ENCODE measurements around the gene ITSN1. TPM values are rescaled to one million over a fixed set of nuclear protein-coding genes. Genes with fewer than 3 reads are reported as not detected.
A peak's percentile ranks its signal among the peaks of the same experiment; 100 is the strongest.

ITSN1 gene
- total RNA-seq, 1 donor = 57.0 TPM

DNA sequence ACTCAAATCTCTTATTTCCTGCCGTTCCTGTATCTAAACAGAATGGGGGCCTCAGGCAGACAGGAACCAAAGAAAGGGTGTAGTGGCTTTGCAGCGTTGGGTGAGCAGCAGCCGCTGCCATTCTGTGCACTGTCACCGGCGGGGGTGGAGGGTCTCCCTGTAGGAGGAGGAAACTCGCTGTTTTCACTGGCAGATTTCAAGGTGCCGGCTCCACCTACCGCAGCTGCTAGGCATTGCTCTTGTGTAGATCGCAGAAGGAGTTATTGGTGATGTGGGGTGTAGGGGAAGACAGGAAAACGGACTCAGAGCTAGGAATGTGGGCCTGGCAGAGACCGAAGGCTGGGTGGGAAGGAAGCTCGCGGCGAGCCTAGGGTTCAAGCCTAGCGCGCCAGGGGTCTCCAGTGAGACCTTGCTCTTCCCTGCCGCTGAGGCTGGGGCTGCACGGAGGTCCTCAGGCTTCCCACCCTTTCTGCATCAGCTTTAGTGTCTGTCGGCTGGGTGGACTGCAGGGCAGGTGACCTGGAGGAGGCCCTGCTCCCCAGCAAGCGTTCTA lies 252.5 kb downstream of the ITSN1 start:
- TF ChIP-seq, protein P1, sequence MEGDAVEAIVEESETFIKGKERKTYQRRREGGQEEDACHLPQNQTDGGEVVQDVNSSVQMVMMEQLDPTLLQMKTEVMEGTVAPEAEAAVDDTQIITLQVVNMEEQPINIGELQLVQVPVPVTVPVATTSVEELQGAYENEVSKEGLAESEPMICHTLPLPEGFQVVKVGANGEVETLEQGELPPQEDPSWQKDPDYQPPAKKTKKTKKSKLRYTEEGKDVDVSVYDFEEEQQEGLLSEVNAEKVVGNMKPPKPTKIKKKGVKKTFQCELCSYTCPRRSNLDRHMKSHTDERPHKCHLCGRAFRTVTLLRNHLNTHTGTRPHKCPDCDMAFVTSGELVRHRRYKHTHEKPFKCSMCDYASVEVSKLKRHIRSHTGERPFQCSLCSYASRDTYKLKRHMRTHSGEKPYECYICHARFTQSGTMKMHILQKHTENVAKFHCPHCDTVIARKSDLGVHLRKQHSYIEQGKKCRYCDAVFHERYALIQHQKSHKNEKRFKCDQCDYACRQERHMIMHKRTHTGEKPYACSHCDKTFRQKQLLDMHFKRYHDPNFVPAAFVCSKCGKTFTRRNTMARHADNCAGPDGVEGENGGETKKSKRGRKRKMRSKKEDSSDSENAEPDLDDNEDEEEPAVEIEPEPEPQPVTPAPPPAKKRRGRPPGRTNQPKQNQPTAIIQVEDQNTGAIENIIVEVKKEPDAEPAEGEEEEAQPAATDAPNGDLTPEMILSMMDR (IDR thresholded peaks at IDR 0.05; ENCODE audit: insufficient read depth, low read depth, low read length) = peak; percentile 92
- H3K4me3 ChIP-seq (ENCODE audit: low read depth, low read length) = peak overlapping the region; percentile 42
- DNase-seq (ENCODE audit: low read depth) = peak; percentile 87

DNA sequence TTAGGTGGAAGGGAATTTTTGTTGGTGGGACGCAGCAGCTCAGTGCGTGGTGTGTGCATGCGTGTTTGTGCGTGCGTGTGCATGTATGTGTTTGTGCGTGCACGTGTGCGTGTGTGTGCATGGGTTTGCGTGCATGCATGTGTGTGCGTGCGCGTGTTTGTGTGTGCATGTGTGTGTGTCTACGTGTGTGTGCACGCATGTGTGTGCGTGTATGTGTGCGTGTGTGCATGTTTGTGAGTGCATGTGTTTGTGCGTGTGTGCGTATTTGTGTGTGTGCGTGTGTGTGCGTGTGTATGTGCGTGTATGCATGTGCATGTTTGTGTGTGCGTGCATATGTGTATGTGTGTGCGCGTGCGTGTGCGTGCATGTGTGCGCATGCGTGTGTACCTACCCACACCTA lies 253.1 kb downstream of the ITSN1 start:
- no peak overlapping the region for H3K4me3 ChIP-seq (ENCODE audit: low read depth, low read length)
- TF ChIP-seq, protein P1 (IDR thresholded peaks at IDR 0.05; ENCODE audit: insufficient read depth, low read depth, low read length) = no peak
- no peak for DNase-seq (ENCODE audit: low read depth)

DNA sequence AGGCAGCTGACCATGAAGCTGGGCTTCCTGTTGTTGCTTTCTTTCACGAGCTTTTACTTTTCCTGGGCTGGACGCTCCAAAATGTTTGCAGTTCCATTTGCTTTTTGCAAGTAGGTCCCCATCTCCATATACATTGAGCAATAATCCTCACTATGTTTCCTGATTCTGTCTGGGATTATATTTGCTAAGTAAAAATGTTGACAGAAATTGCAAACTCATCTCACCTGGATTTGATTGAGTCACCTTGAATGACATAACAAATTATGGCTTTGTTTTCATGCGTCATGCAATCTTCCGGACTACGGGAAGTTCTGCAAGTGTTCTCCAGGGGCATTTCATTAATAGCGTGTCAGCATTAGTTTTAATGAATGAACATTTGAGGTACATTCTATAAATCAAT lies 254.4 kb downstream of the ITSN1 start:
- TF ChIP-seq, protein P1 (IDR thresholded peaks at IDR 0.05; ENCODE audit: insufficient read depth, low read depth, low read length) = no peak
- no peak for DNase-seq (ENCODE audit: low read depth)
- no peak overlapping the region for H3K4me3 ChIP-seq (ENCODE audit: low read depth, low read length)

DNA sequence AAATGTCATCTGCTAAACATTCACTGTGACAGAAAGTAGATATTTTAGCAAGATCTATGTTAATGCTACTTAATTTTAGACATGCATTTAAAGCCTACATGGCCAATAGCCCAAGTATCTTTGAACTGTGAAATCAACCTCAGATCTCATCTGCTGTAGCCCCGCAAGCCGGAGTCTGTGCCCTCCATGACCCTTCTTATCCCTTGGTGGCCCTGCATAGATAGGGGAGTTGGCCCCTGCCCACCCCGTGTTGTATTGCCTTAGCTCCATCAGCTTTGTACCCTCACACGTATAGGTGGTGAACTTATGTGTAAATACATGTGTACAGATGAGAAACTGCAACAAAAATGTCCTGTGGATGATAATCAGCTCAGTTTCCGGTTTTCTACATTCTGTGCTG lies 254.8 kb downstream of the ITSN1 start:
- DNase-seq (ENCODE audit: low read depth) = no peak
- no peak overlapping the region for H3K4me3 ChIP-seq (ENCODE audit: low read depth, low read length)
- TF ChIP-seq, protein P1 (IDR thresholded peaks at IDR 0.05; ENCODE audit: insufficient read depth, low read depth, low read length) = no peak

DNA sequence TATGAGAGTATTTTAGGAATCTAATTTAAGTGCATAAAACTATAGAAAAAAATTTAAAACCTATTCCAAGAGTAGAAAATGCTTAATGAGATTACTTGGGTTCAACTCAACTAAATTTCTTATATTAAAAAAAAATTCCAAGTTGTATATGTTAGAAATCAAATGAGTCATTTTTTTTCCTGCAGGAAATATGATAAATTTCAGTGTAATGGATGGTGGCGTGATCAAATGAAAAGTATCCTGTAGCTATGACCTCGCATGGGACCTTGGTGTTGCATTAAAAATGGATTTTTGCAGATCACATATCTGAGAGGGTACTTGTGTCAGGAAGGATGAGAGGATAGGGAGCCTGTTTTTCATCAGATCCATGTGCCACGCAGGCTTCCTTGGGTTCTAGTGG lies 255.4 kb downstream of the ITSN1 start:
- DNase-seq (ENCODE audit: low read depth) = no peak
- no peak overlapping the region for H3K4me3 ChIP-seq (ENCODE audit: low read depth, low read length)
- TF ChIP-seq, protein P1 (IDR thresholded peaks at IDR 0.05; ENCODE audit: insufficient read depth, low read depth, low read length) = no peak

DNA sequence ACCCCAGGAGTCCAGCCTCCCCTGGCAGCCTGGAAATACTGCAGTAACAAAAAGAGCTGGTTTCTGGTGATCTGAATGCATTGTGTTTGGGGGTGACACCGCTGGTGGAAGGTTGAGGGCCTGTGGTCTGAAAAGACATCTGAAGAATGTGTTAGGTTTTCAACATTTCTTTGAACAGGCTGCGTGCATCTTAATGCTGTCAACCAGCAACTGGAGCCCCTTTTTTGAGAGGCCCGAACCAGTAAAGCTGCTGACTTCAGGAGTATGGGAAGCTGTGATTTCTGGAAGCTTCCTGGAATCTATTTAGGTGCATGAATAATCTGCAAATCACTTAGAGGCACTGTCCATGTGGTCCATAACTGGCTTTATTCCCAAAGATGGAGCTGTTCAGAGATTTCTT lies 256.3 kb downstream of the ITSN1 start:
- TF ChIP-seq, protein P1 (IDR thresholded peaks at IDR 0.05; ENCODE audit: insufficient read depth, low read depth, low read length) = no peak
- DNase-seq (ENCODE audit: low read depth) = no peak

DNA sequence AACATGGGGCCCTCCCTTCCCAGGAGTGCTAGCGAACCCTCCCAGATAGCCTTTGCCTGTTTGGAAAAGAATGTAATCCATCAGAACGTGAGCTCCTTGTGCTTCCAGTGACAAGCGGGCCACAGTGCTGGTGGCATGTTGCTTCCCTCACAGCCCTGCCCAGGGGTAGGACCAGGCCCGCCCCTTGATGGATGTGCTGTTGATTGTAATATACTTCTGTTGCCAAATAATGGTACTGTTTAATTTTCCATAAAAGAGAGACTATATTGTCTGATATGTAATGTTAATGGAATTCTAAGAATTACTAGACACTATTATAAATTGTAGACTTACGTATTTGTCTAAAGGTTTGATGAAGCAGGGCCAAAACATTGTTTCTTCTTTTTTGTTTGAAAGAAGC lies 256.9 kb downstream of the ITSN1 start:
- peak; percentile 24 for DNase-seq (ENCODE audit: low read depth)
- no peak overlapping the region for H3K4me3 ChIP-seq (ENCODE audit: low read depth, low read length)
- TF ChIP-seq, protein P1 (IDR thresholded peaks at IDR 0.05; ENCODE audit: insufficient read depth, low read depth, low read length) = no peak

More for the DNA sequence above, 256.3 kb downstream of the ITSN1 start:
- H3K4me3 ChIP-seq (ENCODE audit: low read depth, low read length) = no peak overlapping the region
